A549 (cell line): ENCODE data around the gene CRISPLD2. TPM values are rescaled to one million over a fixed set of nuclear protein-coding genes. Genes with fewer than 3 reads are reported as not detected.
A peak's percentile ranks its signal among the peaks of the same experiment; 100 is the strongest.

Source experiments
- ATAC-seq, 2 experiments: fragments of 200-7000 bp in 1 of 2; fragments of >200 bp in 1 of 2; cut with Nextera tagmentation in 1 of 2; cut with Tn5 transposase in 1 of 2; 3 replicates each; pipeline versions ENCODE4 v1.8.0 to v1.9.1; 2018 to 2020; ENCODE audit warnings: mild to moderate bottlenecking in 1 of 2, moderate library complexity in 1 of 2
- CTCF ChIA-PET: fragments of 300-600 bp; sonication (Branson Sonifier 250); formaldehyde crosslinking; extraction: SDS; loops from one replicate; lab custom pipeline; 2021; ENCODE audit warnings: antibody characterized with exemption, inconsistent platforms; lab: Yijun Ruan, JAX
- POLR2A ChIA-PET: fragments of 350-600 bp; formaldehyde crosslinking; extraction: SDS; loops from one replicate; lab custom pipeline; 2021; ENCODE audit warnings: antibody characterized with exemption, inconsistent platforms; lab: Yijun Ruan, JAX
- DNase-seq, 2 experiments: peaks; one replicate each; pipeline versions ENCODE4 v3.0.0 to v3.0.0-alpha.2; 2011 to 2016; ENCODE audit warnings: low read depth in 1 of 2, low spot score in 1 of 2
- FAIRE-seq: peaks from 2 replicates; lab custom pipeline; 2011; peaks lifted over from hg19 to GRCh38; lab: Jason Lieb, UNC
- H3K27ac ChIP-seq, 2 experiments: fragments of >200 bp; sonication (Bioruptor Twin); formaldehyde crosslinking; 3 replicates each; pipeline ENCODE4 v1.5.1; 2016 to 2017
- H3K4me1 ChIP-seq: fragments of >200 bp; sonication (Bioruptor Twin); formaldehyde crosslinking; 3 replicates; pipeline ENCODE4 v1.6.1; 2016
- H3K4me2 ChIP-seq: fragments of >200 bp; sonication (Bioruptor Twin); formaldehyde crosslinking; 3 replicates; pipeline ENCODE4 v1.6.1; 2016
- H3K4me3 ChIP-seq: fragments of >200 bp; sonication (Bioruptor Twin); formaldehyde crosslinking; 3 replicates; pipeline ENCODE4 v1.5.1; 2016
- H3K9me3 ChIP-seq: fragments of >200 bp; sonication (Bioruptor Twin); formaldehyde crosslinking; 3 replicates; pipeline ENCODE4 v1.6.1; 2016
- ATOH8 ChIP-seq: fragments of 250-450 bp; sonication (Bioruptor Pico); IDR thresholded peaks from 2 replicates; pipeline ENCODE4 v1.5.0; 2020; ENCODE audit warnings: low read depth, mild to moderate bottlenecking, moderate library complexity
- BCL3 ChIP-seq: fragments of >200 bp; sonication (Bioruptor Twin); formaldehyde crosslinking; IDR thresholded peaks from 3 replicates; pipeline ENCODE4 v1.6.1; 2016
- CBX2 ChIP-seq: fragments of 200-600 bp; sonication (generic); IDR thresholded peaks from 2 replicates; pipeline ENCODE4 v1.6.1; 2016; ENCODE audit warnings: low read depth, mild to moderate bottlenecking, borderline replicate concordance
- EHMT2 ChIP-seq: fragments of 200-600 bp; sonication (generic); IDR thresholded peaks from 2 replicates; pipeline ENCODE4 v1.6.1; 2016; ENCODE audit warnings: antibody characterized with exemption, low read depth, mild to moderate bottlenecking, moderate library complexity
- FOSB ChIP-seq: fragments of 250-450 bp; sonication (Bioruptor Pico); IDR thresholded peaks from 2 replicates; pipeline ENCODE4 v1.5.0; 2020; ENCODE audit warnings: mild to moderate bottlenecking, moderate library complexity
- FOSL2 ChIP-seq, 2 experiments: fragments of 450-650 bp in 1 of 2; fragments of >200 bp in 1 of 2; sonication (Bioruptor Twin) in 1 of 2; formaldehyde crosslinking; IDR thresholded peaks; 2 replicates each; pipeline versions ENCODE4 v1.5.0 to v1.6.1; 2016 to 2020; ENCODE audit warnings: mild to moderate bottlenecking in 1 of 2, moderate library complexity in 1 of 2
- FOXS1 ChIP-seq: fragments of 250-450 bp; sonication (Bioruptor Pico); IDR thresholded peaks from 2 replicates; pipeline ENCODE4 v1.5.0; 2020; ENCODE audit warnings: mild to moderate bottlenecking, moderate library complexity
- HES2 ChIP-seq: fragments of >200 bp; sonication (Bioruptor Twin); formaldehyde crosslinking; IDR thresholded peaks from 2 replicates; pipeline ENCODE4 v1.6.1; 2016
- HMGXB4 ChIP-seq: fragments of 250-450 bp; sonication (Bioruptor Pico); IDR thresholded peaks from 2 replicates; pipeline ENCODE4 v1.5.0; 2021; ENCODE audit warnings: mild to moderate bottlenecking, moderate library complexity, borderline replicate concordance
- HOXA7 ChIP-seq: fragments of 250-450 bp; sonication (Bioruptor Pico); IDR thresholded peaks from 2 replicates; pipeline ENCODE4 v1.5.0; 2020; ENCODE audit warnings: mild to moderate bottlenecking, moderate library complexity
- JUN ChIP-seq, 2 experiments: fragments of >200 bp; sonication (Bioruptor Twin); formaldehyde crosslinking; IDR thresholded peaks; 2 replicates in 1 of 2; 3 replicates in 1 of 2; pipeline ENCODE4 v1.6.1; 2016 to 2017
- JUNB ChIP-seq: fragments of >200 bp; sonication (Bioruptor Twin); formaldehyde crosslinking; IDR thresholded peaks from 2 replicates; pipeline ENCODE4 v1.6.1; 2016
- KDM1A ChIP-seq: fragments of 200-600 bp; sonication (generic); IDR thresholded peaks from 2 replicates; pipeline ENCODE4 v1.6.1; 2016; ENCODE audit warnings: low read depth, mild to moderate bottlenecking
- MAFK ChIP-seq: fragments of 450-650 bp; IDR thresholded peaks from 2 replicates; pipeline ENCODE4 v1.6.1; 2014; ENCODE audit not compliant: partially characterized antibody
- NR3C1 ChIP-seq: fragments of >200 bp; sonication (Bioruptor Twin); formaldehyde crosslinking; IDR thresholded peaks from 3 replicates; pipeline ENCODE4 v1.6.1; 2017
- PHF8 ChIP-seq: fragments of 200-600 bp; sonication (generic); IDR thresholded peaks from 2 replicates; pipeline ENCODE4 v1.6.1; 2016; ENCODE audit warnings: low read depth, mild to moderate bottlenecking, antibody characterized with exemption, moderate library complexity, borderline replicate concordance
- REST ChIP-seq: fragments of 200-600 bp; sonication (generic); IDR thresholded peaks from 2 replicates; pipeline ENCODE4 v1.6.1; 2016; ENCODE audit warnings: antibody characterized with exemption, mild to moderate bottlenecking, moderate library complexity
- SREBF2 ChIP-seq: fragments of 450-650 bp; IDR thresholded peaks from 2 replicates; pipeline ENCODE4 v1.6.1; 2014; ENCODE audit warnings: mild to moderate bottlenecking, moderate library complexity
- TFCP2L1 ChIP-seq: fragments of 250-450 bp; sonication (Bioruptor Pico); IDR thresholded peaks from 2 replicates; pipeline ENCODE4 v1.5.0; 2021; ENCODE audit warnings: mild to moderate bottlenecking
- ZNF302 ChIP-seq: fragments of 250-450 bp; sonication (Bioruptor Pico); IDR thresholded peaks from 2 replicates; pipeline ENCODE4 v1.9.0; 2021; ENCODE audit warnings: inconsistent platforms, mild to moderate bottlenecking, moderate library complexity
- whole genome bisulfite sequencing: methylation state at CpG from one replicate; pipeline ENCODE4 v1.1.6; 2017; ENCODE audit errors: missing lambda C conversion rate; 5-methylcytosine and 5-hydroxymethylcytosine counted together
- polyA plus RNA-seq, 4 experiments: library from polyadenylated mRNA; depleted of rRNA in 3 of 4; stranded (reverse); fragments of >200 nt; fragmentation: RNase III in 1 of 4; extraction: RNeasy Plus Mini Kit Qiagen cat#74134 plus additional on column Dnase treatment in 1 of 4; gene quantifications; 2 replicates in 3 of 4; 3 replicates in 1 of 4; pipeline ENCODE4 v1.2.3, GENCODE V29; 2011 to 2017

The CRISPLD2 gene
- polyA plus RNA-seq, 2 of the 4 experiments (the other 2 are of a cell fraction): 0.85 to 1.6 TPM

- TF ChIP-seq JUNB (no peak), TFCP2L1 (no peak), ZNF302 (no peak), KDM1A (no peak), NR3C1 (no peak), HES2 (no peak), ATOH8 (no peak), MAFK (no peak), FOXS1 (CRISPR knock-in tag) (no peak), FOSB (no peak), BCL3 (no peak), FOSL2 (IDR thresholded peaks at IDR 0.05) (no peak), FOSL2 (CRISPR knock-in tag; IDR thresholded peaks at IDR 0.05) (no peak), REST (no peak), PHF8 (no peak), EHMT2 (no peak), HOXA7 (no peak), HMGXB4 (CRISPR knock-in tag) (no peak), SREBF2 (no peak), CBX2 (no peak), JUN (IDR thresholded peaks at IDR 0.05) (no peak)
- TF ChIP-seq, all 56 proteins: peak for 0
- Histone ChIP-seq H3K4me3 (no peak overlapping the region), H3K9me3 (no peaks in the 10 kb centered on the region), H3K4me1 (no peaks in the 10 kb centered on the region), H3K27ac (0 out of 6 replicates have a peak overlapping the region, but pooled peaks of 1 of the 2 experiments have one; percentile 27), H3K4me2 (no peak overlapping the region)
- FAIRE-seq (no peak), ATAC-seq (no peak), DNase-seq (no peak)
- CTCF ChIA-PET: interaction anchor here (0.7 to 1.7 kb wide), 5 partner anchors 17 to 186 kb away, joined by 3 to 7 read pairs (median 4); no protein-coding TSS in a partner anchor
- WGBS: 87% methylated on average over 11 of the region's 11 CpGs
- POLR2A ChIA-PET: no interaction called here
These were observed 33.8 kb upstream of the CRISPLD2 start for GRCh38 chr16:84785843-84786581.
